HUES64 (cell line): ENCODE results near the gene PDZD2. TPM values are rescaled to one million over a fixed set of nuclear protein-coding genes. Genes with fewer than 3 reads are reported as not detected.
"Not testable (repeated sequence)": the region's sequence is repeated elsewhere in the genome, so short reads cannot be mapped to it uniquely, and the experiment has no call there.

ENCODE experiments used
- H3K27ac ChIP-seq: 2 replicates; pipeline ENCODE4 v1.7.0; 2013; ENCODE audit warnings: low read depth, low read length, inconsistent platforms
- H3K27me3 ChIP-seq: 2 replicates; pipeline ENCODE4 v1.6.1; 2013; ENCODE audit warnings: mild to moderate bottlenecking, low read length; ENCODE audit not compliant: insufficient read depth
- H3K36me3 ChIP-seq: 2 replicates; pipeline ENCODE4 v1.6.1; 2013; ENCODE audit warnings: mild to moderate bottlenecking, low read length; ENCODE audit not compliant: insufficient read depth
- H3K4me1 ChIP-seq: 2 replicates; pipeline ENCODE4 v1.6.1; 2013; ENCODE audit warnings: mild to moderate bottlenecking, low read length, moderate library complexity; ENCODE audit not compliant: insufficient read depth
- H3K4me3 ChIP-seq: 2 replicates; pipeline ENCODE4 v1.5.1; 2013; ENCODE audit warnings: mild to moderate bottlenecking, low read length, moderate library complexity
- H3K9ac ChIP-seq: 2 replicates; pipeline ENCODE4 v1.6.1; 2013; ENCODE audit warnings: mild to moderate bottlenecking, low read depth, low read length
- H3K9me3 ChIP-seq: 2 replicates; pipeline ENCODE4 v1.6.1; 2013; ENCODE audit warnings: low read depth, low read length; ENCODE audit not compliant: insufficient read depth
- WGBS: fragments of 150-250, 120-280 bp; methylation state at CpG from one replicate; pipeline ENCODE4 v1.1.7; 2013; ENCODE audit warnings: missing lambda C conversion rate; 5-methylcytosine and 5-hydroxymethylcytosine counted together
- polyA plus RNA-seq, 2 experiments: library from polyadenylated mRNA; stranded (reverse); fragments of 50-300 nt; gene quantifications; one replicate each; pipeline ENCODE4 v1.2.3, GENCODE V29; 2013

The PDZD2 gene
- 2.1 TPM for polyA plus RNA-seq (2013, experiment 1 of 2)
- 2.2 TPM for polyA plus RNA-seq (2013, experiment 2 of 2)

GRCh38 chr5:31638748-31639418, at the start of gene PDZD2:
TSS of gene PDZD2 (plus strand) at chr5:31639131.
- H3K36me3 ChIP-seq, result no peaks in the 10 kb centered on the region
- H3K27me3 ChIP-seq, result peaks cover 47% of the 10 kb centered on the region
- H3K4me3 ChIP-seq, result peak within 1 kb of the TSS; percentile 65
- H3K27ac ChIP-seq, result no peak within 1 kb of the TSS; the same call in 1 of the 2 replicates
- under 1% methylated on average over 70 of the region's 70 CpGs for WGBS
- H3K4me1 ChIP-seq, result peaks cover 12% of the 10 kb centered on the region; the same call in 1 of the 2 replicates
- H3K9me3 ChIP-seq, result no peaks in the 10 kb centered on the region
- H3K9ac ChIP-seq, result peak within 1 kb of the TSS; percentile 45

- H3K27me3 ChIP-seq, result no peaks in the 10 kb centered on the region
- H3K36me3 ChIP-seq, result no peaks in the 10 kb centered on the region
- over 99% methylated on average over 3 of the region's 3 CpGs for WGBS
- H3K4me3 ChIP-seq, result no peak overlapping the region
- peaks cover 3% of the 10 kb centered on the region; the same call in 1 of the 2 replicates for H3K9me3 ChIP-seq
- no peak overlapping the region for H3K9ac ChIP-seq
- no peaks in the 10 kb centered on the region for H3K4me1 ChIP-seq
- H3K27ac ChIP-seq, result no peak overlapping the region
These were observed 45.3 kb upstream of the PDZD2 start for GRCh38 chr5:31593665-31594064.

- H3K27ac ChIP-seq, result no peak overlapping the region
- 100% methylated on average over 1 of the region's 1 CpG for WGBS
These were observed 42.6 kb upstream of the PDZD2 start for GRCh38 chr5:31596354-31596753.

GRCh38 chr5:31598640-31599611, 40.0 kb upstream of the PDZD2 start:
- no peak overlapping the region for H3K4me3 ChIP-seq
- H3K9ac ChIP-seq, result no peak overlapping the region
- no peaks in the 10 kb centered on the region for H3K36me3 ChIP-seq
- 92% methylated on average over 5 of the region's 5 CpGs for WGBS
- no peaks in the 10 kb centered on the region for H3K27me3 ChIP-seq
- H3K9me3 ChIP-seq, result no peaks in the 10 kb centered on the region
- no peaks in the 10 kb centered on the region for H3K4me1 ChIP-seq
- H3K27ac ChIP-seq, result no peak overlapping the region

More at GRCh38 chr5:31596354-31596753, 42.6 kb upstream of the PDZD2 start:
- Histone ChIP-seq H3K36me3 (no peaks in the 10 kb centered on the region), H3K9me3 (no peaks in the 10 kb centered on the region), H3K9ac (no peak overlapping the region), H3K27me3 (no peaks in the 10 kb centered on the region), H3K4me3 (no peak overlapping the region), H3K4me1 (no peaks in the 10 kb centered on the region)

GRCh38 chr5:31602305-31602704, 36.6 kb upstream of the PDZD2 start:
- H3K36me3 ChIP-seq, H3K4me3 ChIP-seq, H3K9ac ChIP-seq, H3K27ac ChIP-seq, H3K9me3 ChIP-seq, H3K4me1 ChIP-seq, H3K27me3 ChIP-seq: not testable (repeated sequence)
- WGBS, result 97% methylated on average over 4 of the region's 4 CpGs

- Histone ChIP-seq H3K27ac (no peak overlapping the region), H3K4me1 (no peaks in the 10 kb centered on the region), H3K36me3 (no peaks in the 10 kb centered on the region), H3K9ac (no peak overlapping the region), H3K4me3 (no peak overlapping the region), H3K27me3 (no peaks in the 10 kb centered on the region), H3K9me3 (no peaks in the 10 kb centered on the region)
- WGBS, result 91% methylated on average over 2 of the region's 2 CpGs
These were observed 34.7 kb upstream of the PDZD2 start for GRCh38 chr5:31604240-31604639.

GRCh38 chr5:31604644-31605043, 34.3 kb upstream of the PDZD2 start:
- Histone ChIP-seq H3K4me3 (no peak overlapping the region), H3K27ac (no peak overlapping the region), H3K27me3 (no peaks in the 10 kb centered on the region), H3K9me3 (no peaks in the 10 kb centered on the region), H3K9ac (no peak overlapping the region), H3K4me1 (no peaks in the 10 kb centered on the region), H3K36me3 (no peaks in the 10 kb centered on the region)
- WGBS, result 96% methylated on average over 2 of the region's 2 CpGs

- Histone ChIP-seq H3K4me1 (no peaks in the 10 kb centered on the region), H3K4me3 (no peak overlapping the region), H3K27ac (no peak overlapping the region), H3K9ac (no peak overlapping the region), H3K9me3 (no peaks in the 10 kb centered on the region), H3K27me3 (no peaks in the 10 kb centered on the region), H3K36me3 (no peaks in the 10 kb centered on the region)
- 100% methylated on average over 1 of the region's 1 CpG for WGBS
These were observed 33.0 kb upstream of the PDZD2 start for GRCh38 chr5:31605920-31606319.

GRCh38 chr5:31607546-31607945, 31.4 kb upstream of the PDZD2 start:
- Histone ChIP-seq H3K36me3 (no peaks in the 10 kb centered on the region), H3K9ac (no peak overlapping the region), H3K27me3 (no peaks in the 10 kb centered on the region), H3K9me3 (no peaks in the 10 kb centered on the region), H3K4me1 (no peaks in the 10 kb centered on the region), H3K27ac (no peak overlapping the region), H3K4me3 (no peak overlapping the region)
- 90% methylated on average over 1 of the region's 2 CpGs for WGBS

GRCh38 chr5:31611002-31611401, 27.9 kb upstream of the PDZD2 start:
- H3K27ac ChIP-seq, result no peak overlapping the region
- no peaks in the 10 kb centered on the region for H3K9me3 ChIP-seq
- H3K36me3 ChIP-seq, result no peaks in the 10 kb centered on the region
- WGBS, result 92% methylated on average over 2 of the region's 2 CpGs
- no peaks in the 10 kb centered on the region for H3K27me3 ChIP-seq
- no peak overlapping the region for H3K9ac ChIP-seq
- H3K4me1 ChIP-seq, result peaks cover 11% of the 10 kb centered on the region
- no peak overlapping the region for H3K4me3 ChIP-seq

GRCh38 chr5:31613651-31614050, 25.3 kb upstream of the PDZD2 start:
- H3K27me3 ChIP-seq, result no peaks in the 10 kb centered on the region
- H3K4me3 ChIP-seq, result no peak overlapping the region
- no peaks in the 10 kb centered on the region for H3K36me3 ChIP-seq
- 100% methylated on average over 1 of the region's 1 CpG for WGBS
- H3K9me3 ChIP-seq, result no peaks in the 10 kb centered on the region
- peaks cover 20% of the 10 kb centered on the region for H3K4me1 ChIP-seq
- no peak overlapping the region for H3K9ac ChIP-seq
- H3K27ac ChIP-seq, result no peak overlapping the region
